ENCODE results near the gene AMHR2. TPM values are rescaled to one million over a fixed set of nuclear protein-coding genes. Genes with fewer than 3 reads are reported as not detected.

AMHR2 gene
- total and polyA plus RNA-seq, 9 of the 15 experiments (the other 6 are each of a cell fraction or from before 2014, with no cell fraction given) = 8.9 to 49.7 (median 19.3) TPM

- TF ChIP-seq ILF3 (IDR thresholded peaks at IDR 0.05; ENCODE audit: borderline replicate concordance) (no peak), AFF1 (IDR thresholded peaks at IDR 0.05; ENCODE audit: low read depth in 1 of 2, partially characterized antibody in 2 of 2) (peak in 1 of 2 experiments; percentile 75), ZNF408 (CRISPR knock-in tag; IDR thresholded peaks at IDR 0.05; ENCODE audit: low read depth) (no peak), ZNF785 (CRISPR knock-in tag; IDR thresholded peaks at IDR 0.05) (no peak), TAL1 (IDR thresholded peaks at IDR 0.05) (no peak), SPI1 (IDR thresholded peaks at IDR 0.05; ENCODE audit: borderline replicate concordance, low read depth, low read length) (0 out of 2 replicates have a peak, but pooled peaks have one; percentile 3), SMAD4 (CRISPR knock-in tag; conservative IDR thresholded peaks at IDR 0.05) (peak; percentile 83), TEAD4 (IDR thresholded peaks at IDR 0.05; ENCODE audit: low read length) (peak; percentile 59), TEAD4 (CRISPR knock-in tag; IDR thresholded peaks at IDR 0.05; ENCODE audit: borderline replicate concordance) (no peak), ARID1B (IDR thresholded peaks at IDR 0.05) (peak; percentile 33; the same call in 1 of the 2 replicates), RFX7 (CRISPR knock-in tag; IDR thresholded peaks at IDR 0.05) (no peak), BRF1 (IDR thresholded peaks at IDR 0.05; ENCODE audit: borderline replicate concordance, extremely low read depth, insufficient read length) (no peak), PKNOX1 (IDR thresholded peaks at IDR 0.05) (peak; percentile 99), ESRRB (CRISPR knock-in tag; IDR thresholded peaks at IDR 0.05; ENCODE audit: borderline replicate concordance) (no peak), CBFB (CRISPR knock-in tag; IDR thresholded peaks at IDR 0.05) (no peak), RERE (CRISPR knock-in tag; IDR thresholded peaks at IDR 0.05; ENCODE audit: borderline replicate concordance) (no peak), ZNF165 (CRISPR knock-in tag; IDR thresholded peaks at IDR 0.05; ENCODE audit: borderline replicate concordance) (no peak)
Measured at GRCh38 chr12:53441040-53441833, 17.6 kb downstream of the AMHR2 start, which contains the start of gene PRR13 (continued).

Data from K562 (cell line).